Measurements from ENCODE around the gene LINGO1. TPM values are rescaled to one million over a fixed set of nuclear protein-coding genes. Genes with fewer than 3 reads are reported as not detected.

LINGO1 gene
- total and polyA plus RNA-seq, 9 of the 15 experiments (the other 6 are each of a cell fraction or from before 2014, with no cell fraction given) = 0.07 to 15.3 (median 2.1) TPM

DNA sequence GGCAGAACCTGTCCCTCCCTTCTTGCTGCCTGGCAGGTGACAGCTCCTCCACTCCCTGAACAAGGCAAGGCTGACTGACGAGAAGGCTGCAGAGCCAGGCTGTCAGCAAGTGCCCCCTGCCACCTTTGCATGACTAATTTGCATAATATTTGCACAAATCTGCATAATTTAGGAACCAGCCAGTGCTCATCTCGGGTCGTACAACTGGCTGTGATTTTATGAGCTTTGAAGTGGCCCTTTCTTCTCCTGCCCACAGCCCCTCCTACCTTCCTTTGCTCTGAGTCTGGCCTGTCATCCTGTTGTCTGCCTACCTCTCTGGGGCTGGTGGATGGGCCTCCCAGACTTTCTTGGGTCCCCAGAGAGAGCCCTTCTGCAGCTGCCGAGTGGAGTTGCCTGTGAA is 58.9 kb downstream of the LINGO1 start (continued):
- TF ChIP-seq IRF1 (CRISPR knock-in tag; IDR thresholded peaks at IDR 0.05; ENCODE audit: borderline replicate concordance) (no peak), MIER1 (IDR thresholded peaks at IDR 0.05; ENCODE audit: low read depth) (no peak)

- Histone ChIP-seq H3K27ac (ENCODE audit: extremely low read depth, low read depth, low read length) (no peak overlapping the region), H3K4me3 (no peak overlapping the region), H3K27me3 (ENCODE audit: control insufficient read depth in 2 of 2, insufficient read depth in 2 of 2, low read length in 2 of 2) (peaks cover 9 to 22% of the 10 kb centered on the region in 2 experiments; a peak in 3 of 5 replicates), H4K20me1 (replicated peaks; ENCODE audit: control insufficient read depth, insufficient read depth, low read length) (no peaks in the 10 kb centered on the region), H3K36me3 (ENCODE audit: control insufficient read depth, insufficient read depth, low read length) (no peaks in the 10 kb centered on the region), H3K9ac (ENCODE audit: insufficient read depth in 1 of 2, low read depth in 2 of 2, low read length in 2 of 2) (0 out of 4 replicates have a peak overlapping the region, but pooled peaks of 1 of the 2 experiments have one; percentile 50), H3K4me1 (replicated peaks in 1 of 2; ENCODE audit: control insufficient read depth in 2 of 2, insufficient read depth in 2 of 2, low read length in 2 of 2) (peaks cover 10 to 11% of the 10 kb centered on the region in 2 experiments), H3K9me1 (ENCODE audit: control insufficient read depth, insufficient read depth, low read length) (no peaks in the 10 kb centered on the region), H2AFZ (ENCODE audit: low read depth, low read length) (no peak overlapping the region), H3K9me3 (replicated peaks; ENCODE audit: control insufficient read depth, insufficient read depth, low read depth, low read length) (no peaks in the 10 kb centered on the region), H3K79me2 (ENCODE audit: control insufficient read depth, insufficient read depth, low read length) (no peaks in the 10 kb centered on the region), H3K4me2 (ENCODE audit: insufficient read depth, low read length) (no peak overlapping the region)
- FAIRE-seq (no peak), ATAC-seq (no peak), DNase-seq (ENCODE audit: extremely low read depth in 1 of 4, low spot score in 3 of 4) (no peak)
- in situ Hi-C loops (cut with MboI) (no loop called here), intact Hi-C loops (cut with micrococcal nuclease) (no loop called here)
- POLR2A ChIA-PET = no interaction called here
- CTCF ChIA-PET (ENCODE audit: low intra/inter-chr PET ratio) = no interaction called here
- 21% methylated on average over 3 of the region's 4 CpGs for WGBS (ENCODE audit: insufficient coverage, low coverage, missing lambda C conversion rate)
- BruUV-seq (replicated peaks) = no TSS peak
- no peak for TF ChIP-seq GATAD2B (IDR thresholded peaks at IDR 0.05; ENCODE audit: borderline replicate concordance)
- TF ChIP-seq, protein P1, sequence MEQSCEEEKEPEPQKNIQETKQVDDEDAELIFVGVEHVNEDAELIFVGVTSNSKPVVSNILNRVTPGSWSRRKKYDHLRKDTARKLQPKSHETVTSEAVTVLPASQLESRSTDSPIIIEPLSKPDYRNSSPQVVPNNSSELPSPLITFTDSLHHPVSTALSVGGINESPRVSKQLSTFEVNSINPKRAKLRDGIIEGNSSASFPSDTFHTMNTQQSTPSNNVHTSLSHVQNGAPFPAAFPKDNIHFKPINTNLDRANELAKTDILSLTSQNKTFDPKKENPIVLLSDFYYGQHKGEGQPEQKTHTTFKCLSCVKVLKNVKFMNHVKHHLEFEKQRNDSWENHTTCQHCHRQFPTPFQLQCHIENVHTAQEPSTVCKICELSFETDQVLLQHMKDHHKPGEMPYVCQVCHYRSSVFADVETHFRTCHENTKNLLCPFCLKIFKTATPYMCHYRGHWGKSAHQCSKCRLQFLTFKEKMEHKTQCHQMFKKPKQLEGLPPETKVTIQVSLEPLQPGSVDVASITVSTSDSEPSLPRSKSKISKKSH (CRISPR knock-in tag; IDR thresholded peaks at IDR 0.05) = no peak
- TF ChIP-seq FIP1L1 (IDR thresholded peaks at IDR 0.05; ENCODE audit: low read depth, low read length, poor library complexity, severe bottlenecking) = no peak
- no peak for TF ChIP-seq FOXK1 (CRISPR knock-in tag; IDR thresholded peaks at IDR 0.05; ENCODE audit: borderline replicate concordance)
- TF ChIP-seq RBM22 (IDR thresholded peaks at IDR 0.05; ENCODE audit: low read depth, low read length, poor library complexity, severe bottlenecking) = no peak
- no peak for TF ChIP-seq SMAD4 (CRISPR knock-in tag; conservative IDR thresholded peaks at IDR 0.05)
- no peak for TF ChIP-seq HNRNPLL (IDR thresholded peaks at IDR 0.05; ENCODE audit: low read depth, low read length, poor library complexity, severe bottlenecking)
- TF ChIP-seq, protein P2, sequence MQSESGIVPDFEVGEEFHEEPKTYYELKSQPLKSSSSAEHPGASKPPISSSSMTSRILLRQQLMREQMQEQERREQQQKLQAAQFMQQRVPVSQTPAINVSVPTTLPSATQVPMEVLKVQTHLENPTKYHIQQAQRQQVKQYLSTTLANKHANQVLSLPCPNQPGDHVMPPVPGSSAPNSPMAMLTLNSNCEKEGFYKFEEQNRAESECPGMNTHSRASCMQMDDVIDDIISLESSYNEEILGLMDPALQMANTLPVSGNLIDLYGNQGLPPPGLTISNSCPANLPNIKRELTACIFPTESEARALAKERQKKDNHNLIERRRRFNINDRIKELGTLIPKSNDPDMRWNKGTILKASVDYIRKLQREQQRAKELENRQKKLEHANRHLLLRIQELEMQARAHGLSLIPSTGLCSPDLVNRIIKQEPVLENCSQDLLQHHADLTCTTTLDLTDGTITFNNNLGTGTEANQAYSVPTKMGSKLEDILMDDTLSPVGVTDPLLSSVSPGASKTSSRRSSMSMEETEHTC (IDR thresholded peaks at IDR 0.05) = no peak
- no peak for TF ChIP-seq HDGF (IDR thresholded peaks at IDR 0.05)
- no peak for TF ChIP-seq POLR2B (IDR thresholded peaks at IDR 0.05; ENCODE audit: low read depth, partially characterized antibody)
- TF ChIP-seq LARP7 (IDR thresholded peaks at IDR 0.05) = no peak
- TF ChIP-seq, protein P3, sequence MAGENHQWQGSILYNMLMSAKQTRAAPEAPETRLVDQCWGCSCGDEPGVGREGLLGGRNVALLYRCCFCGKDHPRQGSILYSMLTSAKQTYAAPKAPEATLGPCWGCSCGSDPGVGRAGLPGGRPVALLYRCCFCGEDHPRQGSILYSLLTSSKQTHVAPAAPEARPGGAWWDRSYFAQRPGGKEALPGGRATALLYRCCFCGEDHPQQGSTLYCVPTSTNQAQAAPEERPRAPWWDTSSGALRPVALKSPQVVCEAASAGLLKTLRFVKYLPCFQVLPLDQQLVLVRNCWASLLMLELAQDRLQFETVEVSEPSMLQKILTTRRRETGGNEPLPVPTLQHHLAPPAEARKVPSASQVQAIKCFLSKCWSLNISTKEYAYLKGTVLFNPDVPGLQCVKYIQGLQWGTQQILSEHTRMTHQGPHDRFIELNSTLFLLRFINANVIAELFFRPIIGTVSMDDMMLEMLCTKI (IDR thresholded peaks at IDR 0.05; ENCODE audit: partially characterized antibody) = no peak
- TF ChIP-seq EP400 (IDR thresholded peaks at IDR 0.05) = no peak
- no peak for TF ChIP-seq USF2 (CRISPR knock-in tag; IDR thresholded peaks at IDR 0.05)
- TF ChIP-seq DACH1 (IDR thresholded peaks at IDR 0.05; ENCODE audit: partially characterized antibody) = no peak
Measured at GRCh38 chr15:77572186-77572585, 60.5 kb downstream of the LINGO1 start.
